HAP-1 (cell line): ENCODE measurements around the gene TBC1D22A.

Experiments
- DNase-seq, 2 experiments: peaks; one replicate each; pipeline ENCODE4 v3.0.0-alpha.2; 2016 to 2020; ENCODE audit warnings: low spot score in 2 of 2
- H3K27me3 ChIP-seq: fragments of 250-450 bp; sonication (Bioruptor Pico); 2 replicates; pipeline ENCODE4 v1.5.1; 2020; ENCODE audit warnings: low read depth, mild to moderate bottlenecking, moderate library complexity
- H3K36me3 ChIP-seq: fragments of 250-450 bp; sonication (Bioruptor Pico); replicated peaks from 2 replicates; pipeline ENCODE4 v1.5.1; 2020; ENCODE audit warnings: mild to moderate bottlenecking
- H3K4me1 ChIP-seq: fragments of 250-450 bp; sonication (Bioruptor Pico); 2 replicates; pipeline ENCODE4 v1.5.1; 2020; ENCODE audit warnings: mild to moderate bottlenecking
- H3K4me3 ChIP-seq: fragments of 250-450 bp; sonication (Bioruptor Pico); 2 replicates; pipeline ENCODE4 v1.5.1; 2020; ENCODE audit warnings: mild to moderate bottlenecking, moderate library complexity
- H3K9me3 ChIP-seq: fragments of 250-450 bp; sonication (Bioruptor Pico); 2 replicates; pipeline ENCODE4 v1.5.1; 2020; ENCODE audit warnings: mild to moderate bottlenecking, moderate library complexity
- in situ Hi-C: fragments of 300-500 bp; cut with MboI; formaldehyde crosslinking; loops from 3 replicates; pipeline ENCODE4 v1.14.3; 2020; ENCODE audit warnings: low sequenced_read_pairs, inconsistent platforms, mixed read lengths

TBC1D22A gene

GRCh38 chr22:46794491-46794890, 32.0 kb downstream of the TBC1D22A start:
- H3K4me1 ChIP-seq = no peaks in the 10 kb centered on the region
- no peaks in the 10 kb centered on the region for H3K9me3 ChIP-seq
- DNase-seq = no peak
- no peak overlapping the region for H3K4me3 ChIP-seq
- in situ Hi-C loops = no loop called here
- H3K27me3 ChIP-seq = no peaks in the 10 kb centered on the region
- H3K36me3 ChIP-seq = 0 out of 2 replicates have a peak, but pooled peaks cover 3% of the 10 kb centered on the region

- 0 out of 2 replicates have a peak, but pooled peaks cover 3% of the 10 kb centered on the region for H3K36me3 ChIP-seq
- H3K27me3 ChIP-seq = no peaks in the 10 kb centered on the region
- peak in 1 of 2 experiments; percentile 2 for DNase-seq
- no peak overlapping the region for H3K4me3 ChIP-seq
- in situ Hi-C loops = no loop called here
- no peaks in the 10 kb centered on the region for H3K9me3 ChIP-seq
- no peaks in the 10 kb centered on the region for H3K4me1 ChIP-seq
These were observed 32.7 kb downstream of the TBC1D22A start for GRCh38 chr22:46795140-46795539.

GRCh38 chr22:46795845-46796565, 33.6 kb downstream of the TBC1D22A start:
- Histone ChIP-seq H3K4me1 (no peaks in the 10 kb centered on the region), H3K27me3 (no peaks in the 10 kb centered on the region), H3K9me3 (no peaks in the 10 kb centered on the region), H3K4me3 (no peak overlapping the region), H3K36me3 (0 out of 2 replicates have a peak, but pooled peaks cover 3% of the 10 kb centered on the region)
- DNase-seq = no peak
- in situ Hi-C loops = no loop called here

- no peak for DNase-seq
- H3K9me3 ChIP-seq = no peaks in the 10 kb centered on the region
- no peaks in the 10 kb centered on the region for H3K27me3 ChIP-seq
- in situ Hi-C loops = no loop called here
- H3K4me1 ChIP-seq = no peaks in the 10 kb centered on the region
- H3K4me3 ChIP-seq = no peak overlapping the region
- 0 out of 2 replicates have a peak, but pooled peaks cover 3% of the 10 kb centered on the region for H3K36me3 ChIP-seq
These were observed 34.2 kb downstream of the TBC1D22A start for GRCh38 chr22:46796566-46797195.

GRCh38 chr22:46797355-46797754, 34.9 kb downstream of the TBC1D22A start:
- H3K36me3 ChIP-seq = 0 out of 2 replicates have a peak, but pooled peaks cover 3% of the 10 kb centered on the region
- in situ Hi-C loops = no loop called here
- H3K4me1 ChIP-seq = no peaks in the 10 kb centered on the region
- no peaks in the 10 kb centered on the region for H3K27me3 ChIP-seq
- DNase-seq = no peak
- H3K9me3 ChIP-seq = no peaks in the 10 kb centered on the region
- H3K4me3 ChIP-seq = no peak overlapping the region

- no peaks in the 10 kb centered on the region for H3K27me3 ChIP-seq
- no peak overlapping the region for H3K4me3 ChIP-seq
- 0 out of 2 replicates have a peak, but pooled peaks cover 3% of the 10 kb centered on the region for H3K36me3 ChIP-seq
- H3K4me1 ChIP-seq = no peaks in the 10 kb centered on the region
- in situ Hi-C loops = no loop called here
- H3K9me3 ChIP-seq = no peaks in the 10 kb centered on the region
- DNase-seq = no peak
These were observed 35.6 kb downstream of the TBC1D22A start for GRCh38 chr22:46798041-46798365.

- H3K36me3 ChIP-seq = 0 out of 2 replicates have a peak, but pooled peaks cover 3% of the 10 kb centered on the region
- DNase-seq = peak; percentile 38 to 82
- H3K27me3 ChIP-seq = no peaks in the 10 kb centered on the region
- no peaks in the 10 kb centered on the region for H3K9me3 ChIP-seq
- no peaks in the 10 kb centered on the region for H3K4me1 ChIP-seq
- in situ Hi-C loops = no loop called here
- H3K4me3 ChIP-seq = no peak overlapping the region
These were observed 36.2 kb downstream of the TBC1D22A start for GRCh38 chr22:46798366-46799350.

GRCh38 chr22:46799626-46800025, 37.2 kb downstream of the TBC1D22A start:
- DNase-seq = no peak
- no peaks in the 10 kb centered on the region for H3K4me1 ChIP-seq
- no peaks in the 10 kb centered on the region for H3K9me3 ChIP-seq
- no peaks in the 10 kb centered on the region for H3K27me3 ChIP-seq
- in situ Hi-C loops = no loop called here
- peaks cover 3% of the 10 kb centered on the region; the same call in 1 of the 2 replicates for H3K36me3 ChIP-seq
- H3K4me3 ChIP-seq = no peak overlapping the region

GRCh38 chr22:46800102-46800857, 37.8 kb downstream of the TBC1D22A start:
- Histone ChIP-seq H3K27me3 (no peaks in the 10 kb centered on the region), H3K4me1 (no peaks in the 10 kb centered on the region), H3K4me3 (no peak overlapping the region), H3K9me3 (no peaks in the 10 kb centered on the region), H3K36me3 (peaks cover 3% of the 10 kb centered on the region; the same call in 1 of the 2 replicates)
- in situ Hi-C loops = no loop called here
- DNase-seq = no peak

GRCh38 chr22:46801331-46801811, 38.9 kb downstream of the TBC1D22A start:
- no peak overlapping the region for H3K4me3 ChIP-seq
- no peaks in the 10 kb centered on the region for H3K27me3 ChIP-seq
- DNase-seq = no peak
- no peaks in the 10 kb centered on the region for H3K4me1 ChIP-seq
- no peaks in the 10 kb centered on the region for H3K9me3 ChIP-seq
- in situ Hi-C loops = no loop called here
- H3K36me3 ChIP-seq = peaks cover 3% of the 10 kb centered on the region; the same call in 1 of the 2 replicates

GRCh38 chr22:46801826-46802607, 39.6 kb downstream of the TBC1D22A start:
- Histone ChIP-seq H3K4me1 (peaks cover 4% of the 10 kb centered on the region; the same call in 1 of the 2 replicates), H3K4me3 (no peak overlapping the region), H3K36me3 (peaks cover 3% of the 10 kb centered on the region; the same call in 1 of the 2 replicates), H3K9me3 (no peaks in the 10 kb centered on the region), H3K27me3 (no peaks in the 10 kb centered on the region)
- in situ Hi-C loops = no loop called here
- no peak for DNase-seq

GRCh38 chr22:46802608-46803027, 40.2 kb downstream of the TBC1D22A start:
- Histone ChIP-seq H3K4me3 (no peak overlapping the region), H3K36me3 (peaks cover 1% of the 10 kb centered on the region; the same call in 1 of the 2 replicates), H3K4me1 (peaks cover 4% of the 10 kb centered on the region; the same call in 1 of the 2 replicates), H3K9me3 (no peaks in the 10 kb centered on the region), H3K27me3 (no peaks in the 10 kb centered on the region)
- in situ Hi-C loops = no loop called here
- DNase-seq = no peak
